Effector memory CD8-positive, alpha-beta T cell (primary cell): ENCODE data around the gene ANGEL2.
A peak's percentile ranks its signal among the peaks of the same experiment; 100 is the strongest.

Source experiments
- ATAC-seq: fragments of 150-1000 bp; cut with Tn5 transposase; replicated peaks from 2 replicates; pipeline ENCODE4 v1.10.0; 2021; ENCODE audit warnings: mild to moderate bottlenecking, moderate library complexity
- DNase-seq, 3 experiments: peaks; one replicate each; pipeline ENCODE4 v3.0.0; 2021
- H3K27ac Mint-ChIP-seq, 2 donors: one replicate each; pipeline ENCODE4 v1.8.0; 2022; ENCODE audit warnings: mild to moderate bottlenecking in 2 of 2, mixed read lengths in 2 of 2, moderate library complexity in 2 of 2
- H3K27me3 Mint-ChIP-seq, 2 donors: one replicate each; pipeline ENCODE4 v1.8.0; 2022; ENCODE audit warnings: mixed read lengths in 2 of 2
- H3K36me3 Mint-ChIP-seq: one replicate; pipeline ENCODE4 v1.8.0; 2022; ENCODE audit warnings: mild to moderate bottlenecking, moderate library complexity, mixed read lengths; ENCODE audit not compliant: insufficient read depth
- H3K4me1 Mint-ChIP-seq, 2 donors: one replicate each; pipeline ENCODE4 v1.8.0; 2022; ENCODE audit warnings: low read depth in 2 of 2, mixed read lengths in 2 of 2
- H3K4me3 Mint-ChIP-seq, 2 donors: one replicate each; pipeline ENCODE4 v1.8.0; 2022; ENCODE audit warnings: mild to moderate bottlenecking in 2 of 2, mixed read lengths in 2 of 2, moderate library complexity in 2 of 2
- H3K9me3 Mint-ChIP-seq, 2 donors: one replicate each; pipeline ENCODE4 v1.8.0; 2022; ENCODE audit warnings: mixed read lengths in 2 of 2

The ANGEL2 gene

GRCh38 chr1:212962509-212962908 is 53.2 kb downstream of the ANGEL2 start:
- H3K4me1 Mint-ChIP-seq: peaks cover 0 to 1% of the 10 kb centered on the region in 2 donors
- no peak overlapping the region for H3K4me3 Mint-ChIP-seq
- ATAC-seq: no peak
- peaks cover 66 to 89% of the 10 kb centered on the region in 2 donors for H3K27me3 Mint-ChIP-seq
- H3K9me3 Mint-ChIP-seq: no peaks in the 10 kb centered on the region
- H3K27ac Mint-ChIP-seq: no peak overlapping the region
- DNase-seq: no peak
- peaks cover 4% of the 10 kb centered on the region for H3K36me3 Mint-ChIP-seq

- ATAC-seq (no peak), DNase-seq (no peak)
- H3K27me3 Mint-ChIP-seq: peaks cover 66 to 87% of the 10 kb centered on the region in 2 donors
- no peak overlapping the region for H3K4me3 Mint-ChIP-seq
- peaks cover 0 to 3% of the 10 kb centered on the region in 2 donors for H3K4me1 Mint-ChIP-seq
- no peak overlapping the region for H3K27ac Mint-ChIP-seq
- H3K9me3 Mint-ChIP-seq: no peaks in the 10 kb centered on the region
- no peaks in the 10 kb centered on the region for H3K36me3 Mint-ChIP-seq
Measured at GRCh38 chr1:212960932-212961331, 54.7 kb downstream of the ANGEL2 start.

- Mint-ChIP-seq H3K9me3 (no peaks in the 10 kb centered on the region), H3K27ac (no peak overlapping the region), H3K36me3 (no peaks in the 10 kb centered on the region), H3K27me3 (peaks cover 67 to 86% of the 10 kb centered on the region in 2 donors), H3K4me3 (no peak overlapping the region), H3K4me1 (peaks cover 0 to 1% of the 10 kb centered on the region in 2 donors)
- DNase-seq (no peak), ATAC-seq (no peak)
Measured at GRCh38 chr1:212959266-212960220, 56.1 kb downstream of the ANGEL2 start.

GRCh38 chr1:212958175-212958574 is 57.5 kb downstream of the ANGEL2 start:
- Mint-ChIP-seq H3K4me3 (no peak overlapping the region), H3K27ac (no peak overlapping the region), H3K36me3 (no peaks in the 10 kb centered on the region), H3K27me3 (peaks cover 67 to 86% of the 10 kb centered on the region in 2 donors), H3K9me3 (no peaks in the 10 kb centered on the region), H3K4me1 (peaks cover 0 to 1% of the 10 kb centered on the region in 2 donors)
- no peak for DNase-seq
- ATAC-seq: no peak

- DNase-seq (no peak), ATAC-seq (no peak)
- Mint-ChIP-seq H3K36me3 (no peaks in the 10 kb centered on the region), H3K27me3 (peaks cover 67 to 86% of the 10 kb centered on the region in 2 donors), H3K4me1 (peaks cover 0 to 1% of the 10 kb centered on the region in 2 donors), H3K9me3 (no peaks in the 10 kb centered on the region), H3K4me3 (no peak overlapping the region), H3K27ac (no peak overlapping the region)
Measured at GRCh38 chr1:212957546-212957945, 58.1 kb downstream of the ANGEL2 start.

GRCh38 chr1:212955961-212956620 is 59.6 kb downstream of the ANGEL2 start:
- Mint-ChIP-seq H3K27ac (no peak overlapping the region), H3K36me3 (no peaks in the 10 kb centered on the region), H3K27me3 (peaks cover 63 to 86% of the 10 kb centered on the region in 2 donors), H3K4me1 (peaks cover 0 to 6% of the 10 kb centered on the region in 2 donors), H3K4me3 (no peak overlapping the region), H3K9me3 (no peaks in the 10 kb centered on the region)
- ATAC-seq (no peak), DNase-seq (no peak)

GRCh38 chr1:212955098-212955497 is 60.6 kb downstream of the ANGEL2 start:
- Mint-ChIP-seq H3K36me3 (no peaks in the 10 kb centered on the region), H3K9me3 (no peaks in the 10 kb centered on the region), H3K4me3 (no peak overlapping the region), H3K27me3 (peaks cover 69 to 86% of the 10 kb centered on the region in 2 donors), H3K27ac (no peak overlapping the region), H3K4me1 (peaks cover 0 to 14% of the 10 kb centered on the region in 2 donors)
- ATAC-seq: no peak
- no peak for DNase-seq

- no peaks in the 10 kb centered on the region for H3K36me3 Mint-ChIP-seq
- H3K4me3 Mint-ChIP-seq: no peak overlapping the region
- DNase-seq (no peak), ATAC-seq (no peak)
- no peak overlapping the region for H3K27ac Mint-ChIP-seq
- peaks cover 71 to 87% of the 10 kb centered on the region in 2 donors for H3K27me3 Mint-ChIP-seq
- peaks cover 0 to 15% of the 10 kb centered on the region in 2 donors for H3K4me1 Mint-ChIP-seq
- H3K9me3 Mint-ChIP-seq: no peaks in the 10 kb centered on the region
Measured at GRCh38 chr1:212954514-212954913, 61.2 kb downstream of the ANGEL2 start.

- Mint-ChIP-seq H3K27me3 (peaks cover 62 to 88% of the 10 kb centered on the region in 2 donors), H3K4me3 (no peak overlapping the region), H3K9me3 (no peaks in the 10 kb centered on the region), H3K36me3 (no peaks in the 10 kb centered on the region), H3K27ac (no peak overlapping the region), H3K4me1 (peaks cover 0 to 15% of the 10 kb centered on the region in 2 donors)
- DNase-seq: no peak
- no peak for ATAC-seq
Measured at GRCh38 chr1:212953321-212953720, 62.3 kb downstream of the ANGEL2 start.

- DNase-seq: no peak
- H3K27ac Mint-ChIP-seq: no peak overlapping the region
- no peak for ATAC-seq
- H3K9me3 Mint-ChIP-seq: no peaks in the 10 kb centered on the region
- H3K36me3 Mint-ChIP-seq: no peaks in the 10 kb centered on the region
- peaks cover 0 to 15% of the 10 kb centered on the region in 2 donors for H3K4me1 Mint-ChIP-seq
- H3K4me3 Mint-ChIP-seq: no peak overlapping the region
- H3K27me3 Mint-ChIP-seq: peaks cover 62 to 88% of the 10 kb centered on the region in 2 donors
Measured at GRCh38 chr1:212952641-212952976, 63.1 kb downstream of the ANGEL2 start.

GRCh38 chr1:212951947-212952640 is 63.6 kb downstream of the ANGEL2 start:
- Mint-ChIP-seq H3K36me3 (no peaks in the 10 kb centered on the region), H3K4me3 (peak overlapping the region; percentile 33 to 50), H3K27ac (no peak overlapping the region), H3K27me3 (peaks cover 62 to 86% of the 10 kb centered on the region in 2 donors), H3K4me1 (peaks cover 0 to 15% of the 10 kb centered on the region in 2 donors), H3K9me3 (no peaks in the 10 kb centered on the region)
- DNase-seq: no peak
- no peak for ATAC-seq

- Mint-ChIP-seq H3K9me3 (no peaks in the 10 kb centered on the region), H3K27me3 (peaks cover 54 to 80% of the 10 kb centered on the region in 2 donors), H3K4me1 (peaks cover 0 to 15% of the 10 kb centered on the region in 2 donors), H3K4me3 (peak overlapping the region; percentile 58 to 78), H3K36me3 (no peaks in the 10 kb centered on the region), H3K27ac (no peak overlapping the region)
- ATAC-seq: no peak
- DNase-seq: no peak
Measured at GRCh38 chr1:212951126-212951946, 64.3 kb downstream of the ANGEL2 start.
